ENCODE measurements around the gene LTB.

The LTB gene

GRCh38 chr6:31531162-31531561, 51.1 kb downstream of the LTB start:
- DNase-seq (ENCODE audit: low read depth in 2 of 2), result no peak

GRCh38 chr6:31530659-31531058, 51.6 kb downstream of the LTB start:
- no peak for DNase-seq (ENCODE audit: low read depth in 2 of 2)

All from activated CD8-positive, alpha-beta memory T cell treated with anti-CD3 and anti-CD28 coated beads for 4 hours (primary cell).